GM12892 (cell line): Measurements from ENCODE around the gene C20orf204.

Source experiments
- DNase-seq: peaks from one replicate; pipeline ENCODE4 v3.0.0; 2011; ENCODE audit not compliant: insufficient read length
- FAIRE-seq: peaks from 2 replicates; lab custom pipeline; 2011; peaks lifted over from hg19 to GRCh38; lab: Jason Lieb, UNC
- POLR2A ChIP-seq: IDR thresholded peaks from 2 replicates; pipeline ENCODE4 v1.6.1; 2011; ENCODE audit warnings: low read depth, low read length, control low read depth
- POLR2AphosphoS5 ChIP-seq: IDR thresholded peaks from 2 replicates; pipeline ENCODE4 v1.6.1; 2011; ENCODE audit warnings: low read depth, low read length, control low read depth
- TAF1 ChIP-seq: IDR thresholded peaks from 2 replicates; pipeline ENCODE4 v1.6.1; 2011; ENCODE audit warnings: low read depth, mild to moderate bottlenecking, control low read depth, low read length, borderline replicate concordance

The C20orf204 gene

GRCh38 chr20:64071341-64072332, 35.7 kb downstream of the C20orf204 start:
- FAIRE-seq (no peak), DNase-seq (no peak)
- TF ChIP-seq POLR2AphosphoS5 (peak; percentile 67), POLR2A (peak; percentile 38; the same call in 1 of the 2 replicates), TAF1 (no peak)

GRCh38 chr20:64072498-64073063, 36.6 kb downstream of the C20orf204 start:
- no peak for DNase-seq
- TF ChIP-seq TAF1, result no peak
- TF ChIP-seq POLR2AphosphoS5, result no peak
- TF ChIP-seq POLR2A, result no peak
- no peak for FAIRE-seq

GRCh38 chr20:64073476-64074183, 37.6 kb downstream of the C20orf204 start:
- no peak for FAIRE-seq
- DNase-seq, result no peak

GRCh38 chr20:64074184-64074789, 38.3 kb downstream of the C20orf204 start:
- FAIRE-seq (no peak), DNase-seq (no peak)
- TF ChIP-seq POLR2AphosphoS5 (no peak), TAF1 (no peak), POLR2A (no peak)

More at GRCh38 chr20:64073476-64074183, 37.6 kb downstream of the C20orf204 start:
- TF ChIP-seq POLR2A, result no peak
- no peak for TF ChIP-seq TAF1
- no peak for TF ChIP-seq POLR2AphosphoS5

GRCh38 chr20:64074963-64075362, 39.0 kb downstream of the C20orf204 start:
- no peak for FAIRE-seq
- DNase-seq, result no peak

GRCh38 chr20:64075556-64075955, 39.6 kb downstream of the C20orf204 start:
- TF ChIP-seq POLR2A (no peak), POLR2AphosphoS5 (no peak), TAF1 (no peak)
- no peak for DNase-seq
- no peak for FAIRE-seq

More at GRCh38 chr20:64074963-64075362, 39.0 kb downstream of the C20orf204 start:
- TF ChIP-seq POLR2A, result no peak
- no peak for TF ChIP-seq TAF1
- no peak for TF ChIP-seq POLR2AphosphoS5

GRCh38 chr20:64076061-64076997, 40.3 kb downstream of the C20orf204 start:
- DNase-seq, result no peak
- TF ChIP-seq POLR2A, result no peak; the same call in 1 of the 2 replicates
- TF ChIP-seq TAF1, result no peak
- no peak for TF ChIP-seq POLR2AphosphoS5
- peak; percentile 70 for FAIRE-seq

GRCh38 chr20:64077094-64077493, 41.1 kb downstream of the C20orf204 start:
- FAIRE-seq, result peak; percentile 83

GRCh38 chr20:64077541-64077875, 41.5 kb downstream of the C20orf204 start:
- TF ChIP-seq POLR2A (no peak), TAF1 (no peak), POLR2AphosphoS5 (no peak)
- FAIRE-seq (no peak), DNase-seq (no peak)

More at GRCh38 chr20:64077094-64077493, 41.1 kb downstream of the C20orf204 start:
- 0 out of 2 replicates have a peak, but pooled peaks have one; percentile 31 for TF ChIP-seq POLR2AphosphoS5
- TF ChIP-seq TAF1, result 0 out of 2 replicates have a peak, but pooled peaks have one; percentile 71
- peak; percentile 54 for TF ChIP-seq POLR2A
- peak; percentile 71 for DNase-seq

- FAIRE-seq (peak; percentile 81), DNase-seq (no peak)
- no peak for TF ChIP-seq POLR2AphosphoS5
Measured at GRCh38 chr20:64077876-64078551, 42.0 kb downstream of the C20orf204 start.
